HCT116 (cell line): ENCODE data around the gene CEP57. TPM values are rescaled to one million over a fixed set of nuclear protein-coding genes. Genes with fewer than 3 reads are reported as not detected.

ENCODE experiments used
- ATAC-seq: fragments of 200-7000 bp; cut with Tn5 transposase; 2 replicates; pipeline ENCODE4 v1.9.1; 2020; ENCODE audit warnings: mild to moderate bottlenecking, moderate library complexity
- BruUV-seq: library from RNA; stranded (reverse); fragments of 400-500 nt; replicated peaks from 2 replicates; lab custom pipeline; 2021; lab: Mats Ljungman, UMichigan
- CTCF ChIA-PET: fragments of 300-600 bp; sonication (Branson Sonifier 250); formaldehyde crosslinking; loops from one replicate; lab custom pipeline; 2021; ENCODE audit warnings: antibody characterized with exemption; lab: Charles Lee
- POLR2A ChIA-PET: fragments of 300-600, 350-600 bp; sonication (Branson Sonifier 250); formaldehyde crosslinking; loops from one replicate; lab custom pipeline; 2021; ENCODE audit warnings: antibody characterized with exemption; lab: Charles Lee
- RAD21 ChIA-PET, 2 experiments: fragments of 300-600 bp; sonication (Branson Sonifier 250); formaldehyde crosslinking; loops; one replicate each; lab custom pipeline; 2023; ENCODE audit warnings: low total read pairs in 2 of 2; ENCODE audit not compliant: uncharacterized antibody in 2 of 2, unreplicated experiment in 2 of 2, low non-redundant PET in 1 of 2; lab: Charles Lee
- DNase-seq: peaks from one replicate; pipeline ENCODE4 v3.0.0-alpha.2; 2010; ENCODE audit warnings: low read depth, low spot score
- H2AFZ ChIP-seq: fragments of 200-600 bp; shearing (Covaris generic), sonication (generic); 2 replicates; pipeline ENCODE4 v1.6.1; 2017; ENCODE audit warnings: low read depth, mixed run types, mixed read lengths, antibody characterized with exemption, low read length; ENCODE audit not compliant: poor library complexity, severe bottlenecking
- H3K27ac ChIP-seq: 2 replicates; pipeline ENCODE4 v1.5.1; 2012; ENCODE audit warnings: low read depth, low read length
- H3K27me3 ChIP-seq: fragments of 200-600 bp; sonication (generic); 2 replicates; pipeline ENCODE4 v1.6.1; 2016; ENCODE audit warnings: mixed run types, low read length, mixed read lengths; ENCODE audit not compliant: insufficient read depth
- H3K36me3 ChIP-seq, 2 experiments: fragments of 200-500 bp in 1 of 2; fragments of 200-600 bp in 1 of 2; sonication (Bioruptor generic) in 1 of 2; sonication (generic) in 1 of 2; 2 replicates each; pipeline versions ENCODE4 v1.5.1 to v1.6.1; 2014 to 2016; ENCODE audit warnings: low read length in 2 of 2, inconsistent platforms in 1 of 2, mixed read lengths in 1 of 2, mixed run types in 1 of 2; ENCODE audit not compliant: insufficient read depth in 2 of 2, control insufficient read depth in 1 of 2
- H3K4me1 ChIP-seq, 2 experiments: fragments of 200-600 bp in 1 of 2; sonication (generic) in 1 of 2; 2 replicates each; pipeline versions ENCODE4 v1.5.1 to v1.6.1; 2012 to 2017; ENCODE audit warnings: low read length in 2 of 2, inconsistent platforms in 1 of 2, mild to moderate bottlenecking in 1 of 2, mixed read lengths in 1 of 2, mixed run types in 1 of 2, moderate library complexity in 1 of 2; ENCODE audit not compliant: insufficient read depth in 2 of 2, control insufficient read depth in 1 of 2
- H3K4me2 ChIP-seq: fragments of 200-600 bp; sonication (generic); 2 replicates; pipeline ENCODE4 v1.6.1; 2017; ENCODE audit warnings: mixed run types, low read length, mixed read lengths
- H3K4me3 ChIP-seq, 2 experiments: fragments of 200-600 bp in 1 of 2; sonication (generic) in 1 of 2; replicated peaks in 1 of 2; 2 replicates each; pipeline ENCODE4 v1.5.1; 2011 to 2016; ENCODE audit warnings: low read length in 2 of 2, control low read depth in 1 of 2, low read depth in 1 of 2, mild to moderate bottlenecking in 1 of 2, mixed read lengths in 1 of 2, mixed run types in 1 of 2
- H3K79me2 ChIP-seq: fragments of 200-600 bp; sonication (generic); 2 replicates; pipeline ENCODE4 v1.6.1; 2017; ENCODE audit warnings: mild to moderate bottlenecking, mixed run types, low read length, moderate library complexity, mixed read lengths; ENCODE audit not compliant: insufficient read depth
- H3K9ac ChIP-seq: fragments of 200-600 bp; sonication (generic); 2 replicates; pipeline ENCODE4 v1.6.1; 2016; ENCODE audit warnings: low read length, mixed read lengths
- H3K9me2 ChIP-seq: fragments of 200-600 bp; sonication (generic), shearing (Covaris generic); 2 replicates; pipeline ENCODE4 v1.6.1; 2017; ENCODE audit warnings: mixed run types, mild to moderate bottlenecking, moderate library complexity; ENCODE audit not compliant: insufficient read depth
- H3K9me3 ChIP-seq, 2 experiments: fragments of 200-500 bp in 1 of 2; fragments of 200-600 bp in 1 of 2; sonication (Bioruptor generic) in 1 of 2; sonication (generic) in 1 of 2; 2 replicates each; pipeline ENCODE4 v1.6.1; 2014 to 2017; ENCODE audit warnings: low read length in 2 of 2, mixed read lengths in 2 of 2, inconsistent platforms in 1 of 2, low read depth in 1 of 2, mild to moderate bottlenecking in 1 of 2, mixed run types in 1 of 2, moderate library complexity in 1 of 2; ENCODE audit not compliant: control insufficient read depth in 1 of 2, insufficient read depth in 1 of 2
- H4K20me1 ChIP-seq: fragments of 200-600 bp; sonication (generic), shearing (Covaris generic); 2 replicates; pipeline ENCODE4 v1.6.1; 2017; ENCODE audit warnings: mixed run types, mild to moderate bottlenecking, moderate library complexity; ENCODE audit not compliant: insufficient read depth
- ATF3 ChIP-seq: IDR thresholded peaks from 2 replicates; pipeline ENCODE4 v1.6.1; 2012
- CBX3 ChIP-seq: IDR thresholded peaks from 2 replicates; pipeline ENCODE4 v1.6.1; 2012; ENCODE audit warnings: low read depth
- ELF1 ChIP-seq: IDR thresholded peaks from 2 replicates; pipeline ENCODE4 v1.6.1; 2012; ENCODE audit warnings: low read depth, borderline replicate concordance
- EZH2 ChIP-seq: fragments of 200-600 bp; sonication (generic); IDR thresholded peaks from 2 replicates; pipeline ENCODE4 v1.6.1; 2017; ENCODE audit warnings: antibody characterized with exemption, mixed run types
- JUND ChIP-seq: IDR thresholded peaks from 2 replicates; pipeline ENCODE4 v1.6.1; 2012
- RAD21 ChIP-seq: IDR thresholded peaks from 2 replicates; pipeline ENCODE4 v1.6.1; 2012; ENCODE audit warnings: low read depth, mild to moderate bottlenecking
- REST ChIP-seq: IDR thresholded peaks from 2 replicates; pipeline ENCODE4 v1.6.1; 2012; ENCODE audit warnings: low read depth
- YY1 ChIP-seq: IDR thresholded peaks from 2 replicates; pipeline ENCODE4 v1.6.1; 2011; ENCODE audit warnings: low read length, low read depth, moderate library complexity, mild to moderate bottlenecking; ENCODE audit not compliant: insufficient replicate concordance; ENCODE audit errors: extremely low read depth
- ZBTB33 ChIP-seq: IDR thresholded peaks from 2 replicates; pipeline ENCODE4 v1.6.1; 2011; ENCODE audit warnings: mild to moderate bottlenecking, low read length, moderate library complexity; ENCODE audit not compliant: insufficient replicate concordance; ENCODE audit errors: extremely low read depth
- ZNF274 ChIP-seq: fragments of 200-500 bp; sonication (Bioruptor generic); IDR thresholded peaks from 2 replicates; pipeline ENCODE4 v1.6.1; 2014; ENCODE audit warnings: mild to moderate bottlenecking, low read depth, low read length, inconsistent platforms
- intact Hi-C: fragments of 100-400 bp; cut with micrococcal nuclease; formaldehyde crosslinking; loops from 2 replicates; pipeline ENCODE4 v1.10.0; 2022
- total RNA-seq: library from RNA; stranded (reverse); gene quantifications from one replicate; pipeline ENCODE4 v1.2.1, GENCODE V29; 2021; ENCODE audit not compliant: unreplicated experiment

CEP57 gene
- total RNA-seq, 1 experiment from 2014 or later = 43.3 TPM

- POLR2A ChIA-PET = no interaction called here
- H2AFZ ChIP-seq = no peak overlapping the region
- H3K36me3 ChIP-seq = peaks cover 19 to 22% of the 10 kb centered on the region in 2 experiments
- H4K20me1 ChIP-seq = no peaks in the 10 kb centered on the region
- no peaks in the 10 kb centered on the region for H3K4me1 ChIP-seq
- no peak overlapping the region for H3K4me3 ChIP-seq
- DNase-seq (no peak), ATAC-seq (no peak)
- no peaks in the 10 kb centered on the region for H3K79me2 ChIP-seq
- no peak overlapping the region for H3K27ac ChIP-seq
- RAD21 ChIA-PET = no interaction called here
- intact Hi-C loops = no loop called here
- BruUV-seq = no TSS peak
- H3K4me2 ChIP-seq = no peak overlapping the region
- CTCF ChIA-PET = interaction anchor here (0.8 to 1.0 kb wide), 2 partner anchors 20 to 513 kb away, joined by 3 read pairs; partner anchors contain the start of gene MAML2
- H3K9ac ChIP-seq = no peak overlapping the region
- no peaks in the 10 kb centered on the region for H3K9me3 ChIP-seq
- no peak for TF ChIP-seq ZBTB33
- no peak for TF ChIP-seq ELF1
- no peak for TF ChIP-seq REST
- TF ChIP-seq YY1 = no peak
- TF ChIP-seq JUND = no peak
- no peak for TF ChIP-seq RAD21
- TF ChIP-seq ATF3 = no peak
- no peak for TF ChIP-seq CBX3
- TF ChIP-seq EZH2 = no peak
- no peak for TF ChIP-seq ZNF274
- no peaks in the 10 kb centered on the region for H3K27me3 ChIP-seq
- H3K9me2 ChIP-seq = no peaks in the 10 kb centered on the region
Observed at GRCh38 chr11:95829580-95830259, 39.4 kb downstream of the CEP57 start.
